ENCODE results near the gene GRB10.

GRCh38 chr7:50717181-50717580, 65.5 kb downstream of the GRB10 start:
- TF ChIP-seq ZNF114 (CRISPR knock-in tag; IDR thresholded peaks at IDR 0.05), result no peak
- TF ChIP-seq POLR2AphosphoS5 (IDR thresholded peaks at IDR 0.05; ENCODE audit: low read depth), result no peak

Data from GM23338 (cell line).